MM.1S (cell line): ENCODE results near the gene SPRTN.

Experiments used
- DNase-seq: peaks from one replicate; pipeline ENCODE4 v3.0.0-alpha.2; 2015
- H2AFZ ChIP-seq: fragments of 300-600 bp; sonication (generic); 2 replicates; pipeline ENCODE4 v1.6.0; 2016; ENCODE audit warnings: antibody characterized with exemption, low read length
- H3F3A ChIP-seq: fragments of 300-600 bp; sonication (generic); 2 replicates; pipeline ENCODE4 v1.6.1; 2016; ENCODE audit warnings: mild to moderate bottlenecking, antibody characterized with exemption, low read length, moderate library complexity, mixed read lengths; ENCODE audit not compliant: insufficient read depth
- H3K27ac ChIP-seq: fragments of 300-600 bp; sonication (generic); 2 replicates; pipeline ENCODE4 v1.5.1; 2016; ENCODE audit warnings: mild to moderate bottlenecking, low read length
- H3K27me3 ChIP-seq: fragments of 300-600 bp; sonication (generic); replicated peaks from 2 replicates; pipeline ENCODE4 v1.6.0; 2016; ENCODE audit warnings: low read length; ENCODE audit not compliant: insufficient read depth
- H3K36me3 ChIP-seq: fragments of 300-600 bp; sonication (generic); replicated peaks from 2 replicates; pipeline ENCODE4 v1.6.1; 2016; ENCODE audit warnings: mild to moderate bottlenecking, low read length, mixed read lengths; ENCODE audit not compliant: insufficient read depth
- H3K4me1 ChIP-seq: fragments of 300-600 bp; sonication (generic); 2 replicates; pipeline ENCODE4 v1.6.1; 2016; ENCODE audit warnings: low read length, mixed read lengths
- H3K4me2 ChIP-seq: fragments of 300-600 bp; sonication (generic); 2 replicates; pipeline ENCODE4 v1.6.0; 2016; ENCODE audit warnings: low read depth, low read length
- H3K4me3 ChIP-seq: fragments of 300-600 bp; sonication (generic); 2 replicates; pipeline ENCODE4 v1.5.1; 2016; ENCODE audit warnings: low read length, mixed read lengths
- H3K79me2 ChIP-seq: fragments of 300-600 bp; sonication (generic); 2 replicates; pipeline ENCODE4 v1.6.1; 2016; ENCODE audit warnings: mixed run types, low read length, mixed read lengths
- H3K9ac ChIP-seq: fragments of 300-600 bp; sonication (generic); 2 replicates; pipeline ENCODE4 v1.6.1; 2016; ENCODE audit warnings: low read length, mixed read lengths
- H3K9me2 ChIP-seq: fragments of 300-600 bp; sonication (generic); replicated peaks from 2 replicates; pipeline ENCODE4 v1.6.1; 2016; ENCODE audit warnings: mild to moderate bottlenecking, low read length, mixed read lengths; ENCODE audit not compliant: insufficient read depth
- H3K9me3 ChIP-seq: fragments of 300-600 bp; sonication (generic); replicated peaks from 2 replicates; pipeline ENCODE4 v1.6.1; 2016; ENCODE audit warnings: mild to moderate bottlenecking, low read length, mixed read lengths; ENCODE audit not compliant: insufficient read depth
- H4K20me1 ChIP-seq: fragments of 300-600 bp; sonication (generic); 2 replicates; pipeline ENCODE4 v1.6.1; 2016; ENCODE audit warnings: mild to moderate bottlenecking, low read length, moderate library complexity, mixed read lengths; ENCODE audit not compliant: insufficient read depth
- EZH2 ChIP-seq: fragments of 300-600 bp; sonication (generic); optimal IDR thresholded peaks from 2 replicates; pipeline ENCODE3; 2017; ENCODE audit warnings: low read depth, mild to moderate bottlenecking, antibody characterized with exemption, low read length, mixed read lengths
- EZH2phosphoT487 ChIP-seq: fragments of 300-600 bp; sonication (generic); IDR thresholded peaks from 2 replicates; pipeline ENCODE4 v1.6.1; 2018; ENCODE audit warnings: antibody characterized with exemption, low read length
- TF ChIP-seq, protein P1 (sequence below): fragments of 300-600 bp; sonication (generic); IDR thresholded peaks from 2 replicates; pipeline ENCODE4 v1.5.1; 2016; ENCODE audit warnings: antibody characterized with exemption, low read length, mixed read lengths

The SPRTN gene

GRCh38 chr1:231338270-231339128, at the start of gene SPRTN:
Gene SPRTN (plus strand): TSS chr1:231338293. CDS start chr1:231338384, 91 bp downstream.
- Histone ChIP-seq H3K4me1 (peaks cover 35% of the 10 kb centered on the region), H3K9me2 (no peaks in the 10 kb centered on the region), H3K27me3 (no peaks in the 10 kb centered on the region), H3K9me3 (no peaks in the 10 kb centered on the region), H3K4me3 (peak within 1 kb of the TSS; percentile 77), H3K9ac (peak within 1 kb of the TSS; percentile 79), H3K36me3 (no peaks in the 10 kb centered on the region; the same call in none of the 2 replicates), H3K27ac (peak within 1 kb of the TSS; percentile 89), H3K79me2 (peaks cover 70% of the 10 kb centered on the region), H3K4me2 (peak within 1 kb of the TSS; percentile 89), H2AFZ (peak within 1 kb of the TSS; percentile 98), H3F3A (peaks cover 6% of the 10 kb centered on the region), H4K20me1 (peaks cover 5% of the 10 kb centered on the region; the same call in 1 of the 2 replicates)
- no peak for DNase-seq
- TF ChIP-seq, protein P1, sequence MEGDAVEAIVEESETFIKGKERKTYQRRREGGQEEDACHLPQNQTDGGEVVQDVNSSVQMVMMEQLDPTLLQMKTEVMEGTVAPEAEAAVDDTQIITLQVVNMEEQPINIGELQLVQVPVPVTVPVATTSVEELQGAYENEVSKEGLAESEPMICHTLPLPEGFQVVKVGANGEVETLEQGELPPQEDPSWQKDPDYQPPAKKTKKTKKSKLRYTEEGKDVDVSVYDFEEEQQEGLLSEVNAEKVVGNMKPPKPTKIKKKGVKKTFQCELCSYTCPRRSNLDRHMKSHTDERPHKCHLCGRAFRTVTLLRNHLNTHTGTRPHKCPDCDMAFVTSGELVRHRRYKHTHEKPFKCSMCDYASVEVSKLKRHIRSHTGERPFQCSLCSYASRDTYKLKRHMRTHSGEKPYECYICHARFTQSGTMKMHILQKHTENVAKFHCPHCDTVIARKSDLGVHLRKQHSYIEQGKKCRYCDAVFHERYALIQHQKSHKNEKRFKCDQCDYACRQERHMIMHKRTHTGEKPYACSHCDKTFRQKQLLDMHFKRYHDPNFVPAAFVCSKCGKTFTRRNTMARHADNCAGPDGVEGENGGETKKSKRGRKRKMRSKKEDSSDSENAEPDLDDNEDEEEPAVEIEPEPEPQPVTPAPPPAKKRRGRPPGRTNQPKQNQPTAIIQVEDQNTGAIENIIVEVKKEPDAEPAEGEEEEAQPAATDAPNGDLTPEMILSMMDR: no peak
- TF ChIP-seq EZH2phosphoT487 (no peak), EZH2 (no peak)

GRCh38 chr1:231295938-231296337, 42.2 kb upstream of the SPRTN start:
- no peaks in the 10 kb centered on the region for H4K20me1 ChIP-seq
- H3K79me2 ChIP-seq: no peaks in the 10 kb centered on the region
- H3K9me2 ChIP-seq: no peaks in the 10 kb centered on the region
- no peaks in the 10 kb centered on the region for H3F3A ChIP-seq
- no peak overlapping the region for H3K9ac ChIP-seq
- no peak overlapping the region for H3K4me3 ChIP-seq
- no peak for DNase-seq
- no peak overlapping the region for H2AFZ ChIP-seq
- H3K36me3 ChIP-seq: no peaks in the 10 kb centered on the region
- no peaks in the 10 kb centered on the region for H3K9me3 ChIP-seq
- H3K27me3 ChIP-seq: no peaks in the 10 kb centered on the region
- no peak overlapping the region for H3K4me2 ChIP-seq
- H3K27ac ChIP-seq: no peak overlapping the region
- no peak for TF ChIP-seq EZH2phosphoT487
- TF ChIP-seq, protein P1: no peak
- TF ChIP-seq EZH2: no peak
- H3K4me1 ChIP-seq: no peaks in the 10 kb centered on the region

DNA sequence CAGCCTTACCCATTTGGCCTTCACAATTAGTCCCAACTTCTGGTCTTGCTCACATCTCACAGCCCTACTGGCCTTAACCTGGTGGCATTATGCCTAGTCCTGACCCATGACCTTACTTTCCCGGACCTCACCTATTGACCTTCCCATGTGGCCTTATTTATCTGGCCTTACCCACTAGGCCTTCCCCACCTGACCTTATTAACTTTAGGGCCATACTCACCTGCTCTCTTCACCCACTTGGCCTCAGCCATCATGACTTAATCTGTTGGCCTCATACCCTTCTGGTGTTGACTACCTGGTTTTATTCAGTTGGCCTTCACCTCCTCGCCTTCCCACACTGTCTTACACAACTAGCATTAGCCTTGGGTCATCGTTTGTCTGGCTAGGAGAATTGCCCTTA, 36.1 kb upstream of the SPRTN start:
- no peak overlapping the region for H3K9ac ChIP-seq
- TF ChIP-seq EZH2phosphoT487 (no peak), EZH2 (no peak)
- TF ChIP-seq, protein P1: no peak
- H3K9me3 ChIP-seq: no peaks in the 10 kb centered on the region
- no peak overlapping the region for H3K4me3 ChIP-seq
- H4K20me1 ChIP-seq: no peaks in the 10 kb centered on the region
- H3K9me2 ChIP-seq: no peaks in the 10 kb centered on the region
- H3F3A ChIP-seq: no peaks in the 10 kb centered on the region
- H3K27me3 ChIP-seq: no peaks in the 10 kb centered on the region
- no peak for DNase-seq
- H3K36me3 ChIP-seq: no peaks in the 10 kb centered on the region
- H3K4me2 ChIP-seq: no peak overlapping the region
- H2AFZ ChIP-seq: no peak overlapping the region
- no peaks in the 10 kb centered on the region for H3K4me1 ChIP-seq
- no peak overlapping the region for H3K27ac ChIP-seq
- H3K79me2 ChIP-seq: no peaks in the 10 kb centered on the region
